Motor neuron (in vitro differentiated cells): ENCODE data around the gene LILRB3. TPM values are rescaled to one million over a fixed set of nuclear protein-coding genes. Genes with fewer than 3 reads are reported as not detected.
"Not testable (repeated sequence)": the region's sequence is repeated elsewhere in the genome, so short reads cannot be mapped to it uniquely, and the experiment has no call there.

Experiments
- ATAC-seq, 8 experiments: fragments of 200-7000 bp; cut with Tn5 transposase; replicated peaks in 6 of 8; 2 replicates each; pipeline ENCODE4 v1.8.0; 2021; ENCODE audit warnings: mild to moderate bottlenecking in 8 of 8, moderate library complexity in 8 of 8
- H3K27ac ChIP-seq, 2 donors: fragments of 250-450 bp; sonication (Bioruptor Pico); 2 replicates each; pipeline ENCODE4 v1.9.0; 2021; ENCODE audit warnings: antibody characterized with exemption in 2 of 2, mild to moderate bottlenecking in 2 of 2, moderate library complexity in 1 of 2
- H3K4me1 ChIP-seq, 2 donors: fragments of 250-450 bp; sonication (Bioruptor Pico); replicated peaks in 1 of 2; 2 replicates each; pipeline ENCODE4 v1.6.1; 2021; ENCODE audit warnings: antibody characterized with exemption in 2 of 2, mild to moderate bottlenecking in 2 of 2, moderate library complexity in 1 of 2
- H3K4me3 ChIP-seq, 5 donors: fragments of 250-450 bp; sonication (Bioruptor Pico); 2 replicates each; pipeline ENCODE4 v1.9.0; 2021; ENCODE audit warnings: antibody characterized with exemption in 5 of 5, mild to moderate bottlenecking in 5 of 5, moderate library complexity in 4 of 5
- WGBS, 10 experiments: fragments of 450-650 bp; shearing (Covaris generic); methylation state at CpG; one replicate each; pipeline ENCODE4 v1.0.0; 2022; 5-methylcytosine and 5-hydroxymethylcytosine counted together
- in situ Hi-C, 9 experiments: fragments of 400-800 bp; cut with MboI; loops; one replicate each; pipeline ENCODE4 v1.15.0; 2021; ENCODE audit warnings: low sequenced_read_pairs in 9 of 9, low pct_unique_long_range_greater_than_20kb in 2 of 9; ENCODE audit not compliant: unreplicated experiment in 9 of 9
- total RNA-seq, 8 experiments: library from RNA; unstranded; fragments of 300-600 nt; gene quantifications; 2 replicates each; pipeline versions ENCODE4 v1.2.3 to v1.2.4, GENCODE V29; 2022

LILRB3 gene
- total RNA-seq, 8 experiments from 2014 or later: 0.13 to 1.7 (median 0.43) TPM

GRCh38 chr19:54253331-54254194 lies 30.8 kb upstream of the LILRB3 start:
- Histone ChIP-seq H3K27ac (no peak overlapping the region), H3K4me3 (no peak overlapping the region), H3K4me1 (no peaks in the 10 kb centered on the region)
- no peak for ATAC-seq
- in situ Hi-C loops: no loop called here
- 65% methylated on average over 2 to 5 of the region's 23 CpGs; no CpG with 5 or more reads in 8 of the 10 experiments for WGBS, 10 experiments

- H3K4me3 ChIP-seq: no peak overlapping the region
- no peaks in the 10 kb centered on the region for H3K4me1 ChIP-seq
- in situ Hi-C loops: no loop called here
- H3K27ac ChIP-seq: no peak overlapping the region
- WGBS, 10 experiments: 50 to 80% (median 55%) methylated on average over 1 to 2 of the region's 11 CpGs; no CpG with 5 or more reads in 6 of the 10 experiments
- no peak for ATAC-seq
Observed at GRCh38 chr19:54252845-54253244, 30.0 kb upstream of the LILRB3 start.

DNA sequence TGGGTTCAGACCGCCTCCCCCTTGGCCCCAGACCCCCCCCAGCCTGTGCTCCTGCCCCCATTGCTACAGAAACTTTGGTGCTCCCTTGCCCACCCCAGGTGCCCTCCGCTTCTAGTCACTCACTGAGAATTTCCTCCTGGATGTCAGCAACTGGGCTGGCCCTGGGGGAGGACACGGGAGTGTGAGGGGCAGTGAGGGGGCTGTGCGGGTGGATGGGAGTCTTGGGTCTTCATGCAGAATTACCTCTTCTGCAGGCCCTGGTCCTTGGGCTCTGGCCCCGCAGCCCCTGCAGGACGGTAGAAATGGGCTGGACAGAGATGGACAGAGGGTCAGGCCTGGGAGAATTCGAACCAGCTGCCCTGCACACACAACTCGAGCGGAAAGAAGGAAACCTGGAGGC lies 29.4 kb upstream of the LILRB3 start:
- WGBS, 10 experiments: 64 to 100% (median 67%) methylated on average over 1 to 5 of the region's 9 CpGs; no CpG with 5 or more reads in 6 of the 10 experiments
- no peak for ATAC-seq
- Histone ChIP-seq H3K4me1 (no peaks in the 10 kb centered on the region), H3K27ac (no peak overlapping the region), H3K4me3 (no peak overlapping the region)
- in situ Hi-C loops: no loop called here

DNA sequence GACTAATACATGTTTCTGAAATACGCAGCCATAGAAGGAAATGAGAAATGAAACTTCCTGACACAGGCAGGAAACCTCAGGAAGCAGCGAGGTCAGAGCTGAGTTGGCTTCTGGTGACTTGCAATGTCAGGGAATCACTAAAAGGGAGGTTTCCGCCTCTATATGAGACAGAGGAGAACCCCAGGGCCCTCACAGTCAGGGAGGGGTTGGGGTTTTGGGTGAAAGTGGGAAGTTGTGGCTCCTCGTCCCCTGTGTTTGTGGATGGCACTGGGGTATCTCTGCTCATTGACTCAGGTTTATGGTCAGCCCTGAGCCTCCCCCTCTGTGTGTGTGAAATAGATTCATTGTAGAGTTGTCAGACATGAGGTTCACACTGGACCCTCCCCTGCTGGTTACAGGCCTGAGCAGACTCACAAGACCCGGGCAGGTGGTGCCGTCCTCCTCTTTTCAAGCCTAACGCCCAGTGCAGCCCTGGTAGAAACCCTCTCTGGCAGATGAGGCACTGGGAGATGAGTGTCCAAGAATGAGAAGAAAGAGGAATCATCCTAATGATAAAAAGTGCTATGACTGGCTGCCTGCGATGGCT lies 25.3 kb upstream of the LILRB3 start:
- 42 to 100% (median 75%) methylated on average over 1 to 6 of the region's 8 CpGs; no CpG with 5 or more reads in 5 of the 10 experiments for WGBS, 10 experiments
- Histone ChIP-seq H3K27ac (no peak overlapping the region), H3K4me3 (no peak overlapping the region), H3K4me1 (no peaks in the 10 kb centered on the region)
- in situ Hi-C loops: no loop called here
- peak in 2 of 8 experiments; percentile 15 to 34 for ATAC-seq

- Histone ChIP-seq H3K4me3 (no peak overlapping the region), H3K27ac (no peak overlapping the region), H3K4me1 (no peaks in the 10 kb centered on the region)
- in situ Hi-C loops: no loop called here
- WGBS, 10 experiments: 67 to 100% (median 85%) methylated on average over 1 to 8 of the region's 20 CpGs; no CpG with 5 or more reads in 5 of the 10 experiments
- no peak for ATAC-seq
Observed at GRCh38 chr19:54247106-54247930, 24.5 kb upstream of the LILRB3 start.

DNA sequence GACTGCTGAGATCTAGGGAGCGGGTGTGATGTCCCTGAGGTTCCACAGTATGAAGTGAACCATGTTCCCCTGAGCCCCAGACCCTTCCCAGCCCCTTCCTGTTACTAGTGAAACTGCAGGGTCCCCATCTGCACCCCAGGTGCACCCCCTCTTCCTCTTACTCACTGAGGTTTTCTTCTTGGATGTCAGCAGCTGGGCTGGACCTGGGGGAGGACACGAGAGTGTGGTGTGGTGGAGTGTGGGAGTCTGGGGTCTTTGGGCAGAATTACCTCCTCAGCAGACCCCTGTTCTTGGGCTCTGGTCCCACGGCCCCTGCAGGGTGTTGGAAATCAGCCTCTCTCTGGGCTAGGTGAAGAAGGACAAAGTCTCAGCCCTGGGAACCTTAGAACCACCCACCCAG lies 23.1 kb upstream of the LILRB3 start:
- in situ Hi-C loops: no loop called here
- WGBS, 10 experiments: no CpG with 5 or more reads among the region's 3 CpGs
- Histone ChIP-seq H3K4me1 (no peaks in the 10 kb centered on the region), H3K27ac (no peak overlapping the region), H3K4me3 (no peak overlapping the region)
- no peak for ATAC-seq

- in situ Hi-C loops, H3K4me3 ChIP-seq, ATAC-seq, H3K4me1 ChIP-seq, H3K27ac ChIP-seq: not testable (repeated sequence)
- WGBS, 10 experiments: no CpG with 5 or more reads among the region's 8 CpGs
Observed at GRCh38 chr19:54243809-54244208, 21.0 kb upstream of the LILRB3 start.

DNA sequence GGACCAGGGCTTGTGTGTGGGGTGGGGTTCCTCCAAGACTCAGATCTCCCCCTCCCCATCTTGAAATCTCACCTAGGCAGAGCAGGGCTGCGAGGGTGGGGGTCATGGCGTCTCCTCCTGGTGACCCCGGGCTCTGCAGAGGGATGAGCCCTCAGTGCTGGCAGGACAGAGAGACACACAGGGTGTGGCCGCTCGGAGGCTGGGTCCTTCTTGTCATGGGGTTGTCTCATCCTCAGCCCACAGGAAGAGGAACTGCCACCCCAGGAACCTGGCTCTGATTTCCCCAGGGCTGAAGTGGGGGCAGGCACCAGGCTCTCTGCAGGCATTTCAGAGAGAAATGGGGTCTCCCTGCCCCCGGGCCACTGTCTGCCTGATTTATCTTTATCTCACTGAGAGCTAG lies 19.8 kb upstream of the LILRB3 start, which contains the start of gene LILRA6:
Gene LILRA6 (minus strand): TSS at position 145 of the 400 bp plus-strand sequence.
- in situ Hi-C loops, H3K4me1 ChIP-seq, H3K4me3 ChIP-seq, H3K27ac ChIP-seq: not testable (repeated sequence)
- ATAC-seq: peak in 3 of 8 experiments; percentile 29 to 44 (median 44)
- 30% methylated on average over 2 of the region's 6 CpGs; no CpG with 5 or more reads in 9 of the 10 experiments for WGBS, 10 experiments

GRCh38 chr19:54242234-54242633 lies 19.4 kb upstream of the LILRB3 start:
- H3K4me1 ChIP-seq, ATAC-seq, in situ Hi-C loops, H3K4me3 ChIP-seq, H3K27ac ChIP-seq: not testable (repeated sequence)
- WGBS, 10 experiments: no CpG with 5 or more reads among the region's 4 CpGs

DNA sequence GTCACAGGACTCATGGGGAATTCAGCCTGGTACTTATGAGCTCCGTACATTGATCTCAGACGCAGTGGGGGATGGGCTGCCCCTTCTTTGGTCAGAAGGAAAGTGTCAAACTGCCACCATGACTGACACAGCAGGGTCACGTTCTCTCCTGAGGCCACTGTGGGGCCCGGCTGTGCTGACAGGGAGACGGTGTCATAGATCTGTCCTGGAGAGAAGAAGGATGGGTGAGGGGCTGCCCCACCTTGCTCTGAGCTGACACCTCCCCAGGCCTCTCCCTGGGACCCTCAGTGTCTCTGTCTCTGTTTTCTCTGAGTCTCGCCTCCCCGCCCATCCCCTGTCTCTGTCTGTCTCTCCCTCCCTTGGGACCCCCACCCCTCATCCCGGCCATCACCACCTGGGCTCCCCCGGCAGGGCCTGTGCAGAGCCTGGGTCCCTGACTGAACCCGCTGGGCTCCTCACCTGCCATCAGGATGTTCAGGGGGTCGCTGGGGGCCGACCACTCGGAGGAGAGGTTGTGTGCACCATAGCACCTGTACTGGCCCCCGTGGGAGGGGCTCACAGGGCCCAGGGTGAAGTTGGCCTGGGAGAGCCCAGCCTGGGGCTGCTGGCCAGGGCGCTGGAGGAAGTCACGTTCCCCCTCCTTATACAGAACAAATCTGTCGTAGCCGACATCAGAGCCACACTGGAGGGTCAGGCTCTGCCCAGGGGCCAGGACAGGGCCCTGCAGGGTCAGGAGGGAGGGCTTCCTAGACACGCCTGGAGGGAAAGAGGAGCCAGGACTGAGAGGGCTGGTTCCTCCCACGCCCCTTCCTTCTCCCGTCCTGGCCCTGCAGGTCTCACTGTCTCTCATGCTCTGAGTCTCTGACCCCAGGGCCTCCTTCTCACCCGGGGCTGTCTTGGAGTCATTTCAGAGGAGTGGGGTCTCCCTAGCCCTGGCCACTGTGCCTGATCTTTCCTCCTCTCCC lies 17.8 kb upstream of the LILRB3 start:
- H3K27ac ChIP-seq, H3K4me3 ChIP-seq, in situ Hi-C loops, H3K4me1 ChIP-seq: not testable (repeated sequence)
- 8 to 25% methylated on average over 3 to 4 of the region's 22 CpGs; no CpG with 5 or more reads in 8 of the 10 experiments for WGBS, 10 experiments
- ATAC-seq: peak in 3 of 8 experiments; percentile 6 to 26 (median 14)

DNA sequence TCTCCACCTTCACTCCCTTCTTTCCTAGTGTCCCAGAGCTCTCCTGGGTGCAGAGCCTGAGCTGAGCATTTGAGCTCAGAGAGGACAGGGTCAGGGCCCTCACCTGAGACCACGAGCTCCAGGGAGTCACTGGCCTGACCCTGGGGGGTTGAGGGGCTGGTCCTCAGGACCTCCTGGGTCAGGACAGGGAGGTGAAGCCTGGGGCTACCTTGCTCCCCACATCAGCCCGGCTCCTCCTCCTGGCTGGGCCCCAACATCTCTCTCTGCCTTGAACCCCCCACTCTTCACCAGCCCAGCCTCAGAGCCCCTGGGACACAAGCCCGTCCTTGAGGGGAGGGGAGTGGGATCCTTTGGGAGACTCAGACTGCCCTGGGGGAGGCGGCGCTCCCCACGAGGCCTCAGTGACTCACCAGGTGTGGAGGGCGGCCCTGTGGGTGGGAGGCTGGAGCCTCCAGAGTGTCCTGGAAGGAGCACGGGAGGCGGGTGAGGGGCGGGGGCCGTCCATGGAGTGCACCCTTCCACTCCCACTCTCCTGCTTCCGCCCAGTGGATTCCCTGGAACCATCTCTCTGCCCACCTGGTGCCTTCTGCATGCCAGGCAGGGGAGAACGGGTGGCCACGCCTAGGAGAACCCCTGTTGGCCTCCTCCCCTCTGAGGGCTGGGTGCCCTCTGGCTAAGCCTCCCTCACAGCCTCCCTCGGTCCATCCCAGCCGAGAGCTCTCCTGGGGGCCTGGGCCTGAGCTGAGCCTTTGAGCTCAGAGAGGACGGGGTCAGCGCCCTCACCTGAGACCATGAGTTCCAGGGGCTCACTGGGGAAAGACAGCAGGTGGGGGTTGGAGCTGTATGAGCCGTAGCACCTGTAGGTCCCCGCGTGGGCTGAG lies 16.9 kb upstream of the LILRB3 start:
- 0 to 49% (median 34%) methylated on average over 1 to 5 of the region's 21 CpGs; no CpG with 5 or more reads in 6 of the 10 experiments for WGBS, 10 experiments
- in situ Hi-C loops: loop anchor here in 1 of 9 experiments (10.0 kb wide), 1 partner anchor 75 kb away; no protein-coding TSS in a partner anchor
- not testable (repeated sequence) for H3K4me3 ChIP-seq, H3K27ac ChIP-seq, H3K4me1 ChIP-seq
- ATAC-seq: peak; percentile 17 to 38 (median 32)
